Large intestine (tissue), 3 donors: ENCODE measurements around the gene PNLIPRP2. TPM values are rescaled to one million over a fixed set of nuclear protein-coding genes. Genes with fewer than 3 reads are reported as not detected.

Source experiments
- DNase-seq, 2 donors: peaks; one replicate each; pipeline versions ENCODE4 v3.0.0 to v3.0.0-alpha.2; 2013
- H3K27ac ChIP-seq: one replicate; pipeline ENCODE4 v1.5.1; 2013; ENCODE audit warnings: low read length
- H3K27me3 ChIP-seq: 2 replicates; pipeline ENCODE4 v1.6.1; 2013; ENCODE audit warnings: low read length; ENCODE audit not compliant: control insufficient read depth, insufficient read depth
- H3K36me3 ChIP-seq: 2 replicates; pipeline ENCODE4 v1.6.1; 2013; ENCODE audit warnings: low read length; ENCODE audit not compliant: control insufficient read depth, insufficient read depth
- H3K4me1 ChIP-seq: one replicate; pipeline ENCODE4 v1.6.1; 2013; ENCODE audit warnings: low read length; ENCODE audit not compliant: control insufficient read depth, insufficient read depth
- H3K4me3 ChIP-seq: one replicate; pipeline ENCODE4 v1.5.1; 2013; ENCODE audit warnings: low read length
- H3K9me3 ChIP-seq: one replicate; pipeline ENCODE4 v1.6.1; 2013; ENCODE audit warnings: mild to moderate bottlenecking, low read depth, low read length, moderate library complexity; ENCODE audit not compliant: control insufficient read depth
- WGBS: methylation state at CpG from one replicate; pipeline ENCODE4 v1.1.5; 2013; ENCODE audit warnings: low lambda C conversion rate; ENCODE audit not compliant: insufficient coverage; 5-methylcytosine and 5-hydroxymethylcytosine counted together
- polyA plus RNA-seq: library from polyadenylated mRNA; unstranded; fragments of 120-200 nt; gene quantifications from one replicate; pipeline ENCODE4 v1.2.1, GENCODE V29; 2013

The PNLIPRP2 gene
- polyA plus RNA-seq, 1 donor = 11.9 TPM

GRCh38 chr10:116690356-116691322, 69.9 kb downstream of the PNLIPRP2 start:
- H3K36me3 ChIP-seq = no peaks in the 10 kb centered on the region
- H3K4me3 ChIP-seq = no peak overlapping the region
- no peaks in the 10 kb centered on the region for H3K27me3 ChIP-seq
- H3K4me1 ChIP-seq = peaks cover 6% of the 10 kb centered on the region
- no peak for DNase-seq
- WGBS = 100% methylated on average over 2 of the region's 17 CpGs
- no peak overlapping the region for H3K27ac ChIP-seq
- no peaks in the 10 kb centered on the region for H3K9me3 ChIP-seq

GRCh38 chr10:116691635-116692034, 70.9 kb downstream of the PNLIPRP2 start:
- H3K4me3 ChIP-seq = no peak overlapping the region
- peaks cover 6% of the 10 kb centered on the region for H3K4me1 ChIP-seq
- no peaks in the 10 kb centered on the region for H3K27me3 ChIP-seq
- H3K9me3 ChIP-seq = no peaks in the 10 kb centered on the region
- no peak for DNase-seq
- H3K36me3 ChIP-seq = no peaks in the 10 kb centered on the region
- no peak overlapping the region for H3K27ac ChIP-seq
- no CpG with 5 or more reads among the region's 6 CpGs for WGBS

DNA sequence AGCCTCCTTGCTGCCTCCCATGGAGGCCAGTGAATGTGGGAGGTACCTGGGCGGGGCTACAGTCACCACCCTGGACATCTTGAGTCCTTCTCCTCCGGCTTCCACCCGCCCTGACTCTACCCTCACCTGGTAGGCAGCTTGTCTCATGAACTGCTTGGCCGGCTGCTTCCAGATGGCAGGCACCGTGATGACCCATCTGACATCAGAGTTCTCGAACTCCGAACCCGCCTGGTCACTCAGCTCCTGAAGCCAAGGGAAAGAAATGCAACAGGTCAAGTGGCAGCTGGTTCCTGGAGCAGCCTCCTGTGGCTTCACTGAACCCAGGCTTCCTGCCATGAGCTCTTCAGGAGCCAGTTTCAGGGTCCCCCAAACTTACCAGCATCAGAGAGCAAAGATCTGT, 71.5 kb downstream of the PNLIPRP2 start:
- Histone ChIP-seq H3K9me3 (no peaks in the 10 kb centered on the region), H3K27ac (no peak overlapping the region), H3K4me1 (peaks cover 6% of the 10 kb centered on the region), H3K36me3 (no peaks in the 10 kb centered on the region), H3K4me3 (no peak overlapping the region), H3K27me3 (no peaks in the 10 kb centered on the region)
- DNase-seq = no peak
- WGBS = no CpG with 5 or more reads among the region's 8 CpGs

DNA sequence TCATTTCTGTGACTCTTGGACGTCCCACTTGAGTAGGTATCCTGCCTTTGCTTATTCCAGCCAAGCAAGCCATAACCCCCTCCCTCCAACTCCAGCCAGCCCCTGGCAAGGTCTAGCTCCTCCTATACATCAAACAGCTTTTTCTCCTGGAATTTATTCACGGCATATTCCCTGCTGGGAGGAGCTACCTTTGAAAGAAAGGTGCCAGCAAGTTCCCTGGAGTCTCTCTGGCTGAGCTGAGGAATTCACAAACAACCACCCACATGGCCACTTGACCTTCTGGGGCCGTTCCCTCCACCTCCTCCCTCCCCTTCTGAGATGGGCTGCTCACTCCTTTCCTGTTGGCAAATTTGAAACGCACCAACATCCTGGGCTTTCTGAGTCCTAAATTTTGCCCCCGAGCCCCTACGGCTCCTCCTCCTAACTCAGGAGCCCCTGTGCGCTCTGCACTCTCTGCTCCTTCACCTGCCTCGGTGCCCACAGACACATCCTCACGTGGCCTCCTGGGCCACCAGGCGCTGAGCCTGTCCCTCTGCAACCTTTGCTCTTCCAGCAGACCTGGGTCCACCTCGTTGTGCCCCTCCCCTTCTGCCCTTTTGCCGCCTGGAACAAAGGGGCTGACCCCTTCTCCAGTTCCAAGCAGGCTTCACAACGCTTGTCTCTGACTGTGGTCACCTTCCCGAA, 73.6 kb downstream of the PNLIPRP2 start:
- Histone ChIP-seq H3K4me3 (no peak overlapping the region), H3K36me3 (no peaks in the 10 kb centered on the region), H3K4me1 (peaks cover 6% of the 10 kb centered on the region), H3K27me3 (peaks cover 3% of the 10 kb centered on the region), H3K9me3 (no peaks in the 10 kb centered on the region), H3K27ac (no peak overlapping the region)
- DNase-seq = no peak
- 25% methylated on average over 5 of the region's 14 CpGs for WGBS

Other genes starting within 250 kb of the PNLIPRP2 start
- gene PNLIPRP3, start 193.1 kb upstream of the PNLIPRP2 start, polyA plus RNA-seq = not detected
- gene PNLIP, start 75.0 kb upstream of the PNLIPRP2 start, polyA plus RNA-seq = 0.12 TPM
- 0.63 TPM for gene PNLIPRP1, start 30.0 kb upstream of the PNLIPRP2 start, polyA plus RNA-seq
- 9.2 TPM for gene HSPA12A, start 121.6 kb downstream of the PNLIPRP2 start, polyA plus RNA-seq
- gene ENO4, start 228.5 kb downstream of the PNLIPRP2 start, polyA plus RNA-seq = 1.1 TPM